Esophagus muscularis mucosa (tissue), 3 donors: ENCODE data around the gene SOBP.

Experiments
- CTCF ChIP-seq, 3 experiments: fragments of 200-600 bp in 2 of 3; fragments of 450-650 bp in 1 of 3; sonication (generic) in 2 of 3; IDR thresholded peaks; one replicate each; pipeline ENCODE4 v1.5.1; 2017 to 2019; ENCODE audit warnings: antibody characterized with exemption in 3 of 3, mild to moderate bottlenecking in 2 of 3, moderate library complexity in 1 of 3
- POLR2A ChIP-seq: fragments of 450-650 bp; IDR thresholded peaks from one replicate; pipeline ENCODE4 v1.6.1; 2017; ENCODE audit warnings: antibody characterized with exemption, moderate library complexity, mild to moderate bottlenecking, low read depth

GRCh38 chr6:107543567-107543966 is 53.6 kb downstream of the SOBP start:
- TF ChIP-seq POLR2A: no peak
- TF ChIP-seq CTCF (IDR thresholded peaks at IDR 0.05): no peak
